GM18499 (cell line): ENCODE data around the gene SDHB.

Experiments
- ATAC-seq: cut with Tn5 transposase; IDR thresholded peaks from one replicate; pipeline ENCODE4 v1.9.1; 2021; ENCODE audit warnings: moderate number of reproducible peaks; ENCODE audit not compliant: insufficient read depth, unreplicated experiment

SDHB gene

DNA sequence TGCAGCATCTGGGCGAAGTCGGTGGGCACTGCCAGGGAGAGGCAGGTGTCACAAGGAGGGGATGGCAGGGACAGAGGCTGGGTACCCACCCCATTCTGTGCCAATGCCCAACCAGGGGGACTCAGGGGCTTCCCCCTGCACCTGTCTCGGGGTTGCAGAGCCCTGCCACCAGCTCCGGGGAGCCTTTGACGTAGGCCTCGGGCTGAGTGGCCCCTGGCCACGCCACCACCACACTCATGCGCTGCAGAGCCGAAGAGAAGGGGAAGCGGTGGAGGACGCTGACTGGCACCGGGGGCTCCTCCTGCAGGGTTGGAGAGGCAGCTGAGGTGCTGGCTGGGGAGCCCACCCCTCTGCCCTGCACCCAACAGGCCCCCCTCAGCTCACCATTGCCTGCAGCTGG, 61.7 kb downstream of the SDHB start:
- no peak for ATAC-seq

DNA sequence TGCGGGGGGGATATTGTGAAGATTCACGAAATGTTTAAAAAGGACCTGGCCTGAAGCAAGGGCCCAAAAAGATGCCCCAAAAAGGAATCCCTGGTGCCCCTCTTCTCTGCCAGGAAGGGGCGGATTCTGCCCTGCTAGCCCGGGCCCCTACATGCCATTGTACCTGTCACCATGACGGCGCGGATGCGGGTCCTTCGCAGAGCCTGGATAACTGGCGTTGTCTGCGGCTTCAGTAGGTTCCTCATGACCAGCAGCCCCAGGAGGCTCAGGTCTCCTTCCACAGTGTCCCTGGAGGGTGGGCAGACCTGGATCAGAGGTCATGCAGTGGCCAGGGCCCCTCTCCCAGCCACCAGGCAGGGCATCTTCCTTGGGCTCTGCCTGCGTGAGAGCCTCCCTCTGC, 62.3 kb downstream of the SDHB start:
- ATAC-seq = no peak

DNA sequence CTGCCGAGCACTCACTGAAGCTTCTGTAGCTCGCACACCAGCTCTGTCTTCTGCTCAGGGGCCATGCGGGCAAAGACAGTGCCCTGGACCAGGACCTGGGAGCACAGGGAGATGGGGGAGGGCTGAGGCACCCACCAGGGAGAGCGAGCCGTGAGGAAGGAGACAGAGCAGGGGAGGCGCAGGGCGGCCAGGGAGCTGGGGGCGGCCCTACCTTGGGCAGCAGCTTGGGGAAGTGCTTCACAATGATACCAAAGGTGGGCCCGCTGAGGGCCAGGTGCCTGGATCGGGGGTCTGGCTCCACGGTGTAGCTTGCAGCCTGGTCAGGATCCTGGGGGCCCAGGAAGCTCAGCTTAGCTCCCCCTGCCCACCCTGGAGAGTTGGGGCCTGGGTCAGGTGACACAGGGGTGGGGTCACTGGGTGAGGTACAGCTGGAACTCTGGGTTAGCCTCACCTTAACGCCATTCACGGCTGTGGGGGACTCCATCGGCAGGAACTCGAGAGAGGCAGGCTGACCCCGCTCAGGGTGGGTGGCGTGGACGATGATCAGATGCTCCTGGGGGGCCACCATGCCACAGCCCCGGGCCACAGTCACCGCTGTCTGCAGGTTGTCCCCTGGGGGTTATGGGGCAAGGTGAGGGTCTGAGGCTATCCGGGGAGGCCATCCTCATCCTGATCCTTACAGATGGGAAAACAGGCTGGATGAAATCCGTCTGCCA, 64.0 kb downstream of the SDHB start:
- no peak for ATAC-seq

DNA sequence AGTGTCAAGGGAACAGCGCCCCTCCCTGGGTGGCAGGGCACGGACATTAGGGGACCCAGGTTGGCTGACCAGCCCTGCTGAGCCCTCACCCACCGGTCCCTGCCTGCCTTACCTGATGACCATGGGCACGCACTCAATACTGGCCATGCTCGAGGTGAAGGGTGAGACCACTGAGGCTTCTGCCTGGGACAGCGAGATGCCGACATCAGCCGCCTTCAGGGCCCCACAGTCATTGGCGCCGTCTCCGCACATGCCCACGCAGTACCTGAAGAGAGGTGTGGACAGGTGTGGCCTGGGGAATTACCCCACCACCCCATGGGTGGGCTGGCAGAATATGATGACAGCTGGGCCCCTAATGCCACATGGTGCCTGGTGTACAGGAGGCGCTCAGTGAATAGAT, 65.6 kb downstream of the SDHB start:
- no peak for ATAC-seq

DNA sequence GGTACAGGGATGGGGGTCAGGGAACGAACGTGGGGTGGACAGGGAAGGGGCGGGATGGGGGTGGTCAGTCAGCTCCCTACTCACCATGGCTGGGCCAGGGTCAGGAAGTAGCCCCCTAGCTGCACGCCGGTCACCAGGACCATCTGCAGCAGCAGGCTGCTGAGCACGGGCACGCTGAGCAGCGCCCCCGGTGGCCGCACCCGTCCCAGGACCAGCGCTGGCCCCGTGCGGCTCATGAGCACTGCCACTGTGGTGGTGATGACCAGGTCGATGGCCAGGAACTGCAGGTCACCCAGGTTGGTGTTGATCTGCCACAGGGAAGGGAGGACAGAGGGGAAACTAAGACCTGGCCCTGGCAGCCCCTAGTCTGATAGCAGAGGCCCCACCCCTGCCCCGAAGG, 66.9 kb downstream of the SDHB start:
- ATAC-seq = no peak

DNA sequence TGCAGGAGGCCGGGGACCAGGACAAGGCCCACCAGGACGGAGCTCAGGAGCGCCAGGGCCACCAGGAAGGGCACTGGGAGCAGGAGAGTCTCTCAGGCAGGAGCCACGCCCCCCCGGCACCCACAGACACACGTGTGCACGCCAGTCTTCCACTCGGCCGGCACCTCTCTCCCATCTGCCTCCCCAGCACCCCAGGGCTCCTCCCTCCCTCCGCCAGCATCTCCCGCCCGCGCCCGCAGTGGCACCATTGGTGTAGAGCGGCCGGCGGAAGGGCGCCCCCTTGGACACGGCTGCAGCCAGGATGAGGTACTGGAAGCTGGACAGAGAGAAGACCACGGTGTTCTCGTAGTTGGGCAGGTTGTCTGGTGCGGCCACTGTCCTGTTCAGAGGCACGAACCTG, 67.3 kb downstream of the SDHB start:
- ATAC-seq = no peak

DNA sequence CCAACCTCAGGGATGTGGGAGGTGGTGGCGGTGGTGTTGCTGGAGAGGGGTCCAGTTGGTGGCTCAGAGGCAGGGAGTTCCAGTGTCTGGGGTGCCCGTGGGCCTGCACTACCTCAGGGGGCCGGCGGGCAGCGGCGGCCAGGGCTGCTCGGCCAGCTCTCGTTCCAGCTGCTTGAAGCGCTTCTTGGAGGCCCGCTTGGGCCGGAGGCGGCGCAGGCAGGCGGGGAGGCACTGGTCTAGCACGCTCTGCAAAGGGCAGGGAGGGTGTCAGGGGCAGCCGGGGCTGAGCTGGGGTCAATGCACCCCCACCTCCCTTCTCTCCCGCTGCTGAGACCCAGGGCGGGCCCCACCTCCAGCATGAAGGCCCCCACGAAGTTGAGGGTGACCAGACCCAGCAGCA, 67.7 kb downstream of the SDHB start:
- ATAC-seq = no peak

DNA sequence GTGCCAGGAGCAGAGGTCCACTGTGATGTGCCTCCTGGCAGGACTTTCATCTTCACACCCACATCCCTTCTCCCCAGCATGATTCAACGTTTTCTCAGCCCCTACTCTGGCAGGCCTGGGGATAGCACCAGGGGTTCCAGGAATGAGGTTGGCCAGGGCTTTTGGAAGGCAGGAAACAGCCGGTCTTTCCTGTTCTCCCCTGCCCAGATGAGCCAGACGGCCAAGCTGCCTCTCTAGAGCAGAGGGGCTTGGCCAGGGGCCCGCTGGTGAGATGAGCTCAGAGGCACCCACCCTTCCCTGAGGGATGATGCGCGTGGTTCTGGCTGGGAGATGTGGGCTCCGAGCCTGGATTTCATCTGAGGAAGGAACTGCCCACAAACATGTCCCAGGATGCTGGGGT, 69.1 kb downstream of the SDHB start:
- no peak for ATAC-seq

DNA sequence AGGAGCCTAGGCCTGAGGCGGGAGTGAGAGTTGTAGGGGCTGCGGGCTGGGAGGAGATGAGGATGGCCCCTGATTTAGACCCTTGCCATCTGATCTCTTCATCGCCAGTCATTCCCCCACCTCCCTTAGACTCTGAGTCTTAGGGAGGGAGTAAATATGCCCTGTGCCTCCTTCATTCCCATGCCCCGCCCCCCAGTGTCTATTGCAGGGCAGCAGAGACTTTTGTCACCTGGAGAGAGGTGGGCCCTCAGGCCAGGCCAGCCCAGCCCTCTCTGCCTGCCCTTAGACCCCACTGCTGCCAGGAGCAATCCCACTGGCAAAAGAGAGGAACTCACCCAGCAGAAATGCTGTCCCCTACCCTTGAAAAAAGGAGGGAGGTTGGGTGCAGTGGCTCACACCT, 70.2 kb downstream of the SDHB start:
- no peak for ATAC-seq

DNA sequence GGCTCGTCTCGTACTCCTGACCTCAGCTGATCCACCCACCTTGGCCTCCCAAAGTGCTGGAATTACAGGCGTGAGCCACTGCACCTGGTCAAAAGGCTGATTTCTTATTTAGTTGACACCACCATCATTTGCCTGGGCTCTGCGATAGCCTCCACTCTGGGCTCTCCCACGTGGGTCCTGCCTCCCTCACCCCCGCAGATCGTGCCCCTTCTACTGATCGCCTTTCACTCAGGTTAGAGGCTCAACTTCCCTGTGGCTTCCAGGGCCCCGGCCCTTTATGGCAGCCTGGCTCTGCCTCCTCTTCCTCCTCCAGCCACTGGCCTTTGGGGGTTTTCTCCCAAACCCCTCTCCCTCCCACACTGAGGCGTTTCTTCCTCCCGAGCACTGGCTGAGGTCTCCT, 70.9 kb downstream of the SDHB start:
- ATAC-seq = no peak

DNA sequence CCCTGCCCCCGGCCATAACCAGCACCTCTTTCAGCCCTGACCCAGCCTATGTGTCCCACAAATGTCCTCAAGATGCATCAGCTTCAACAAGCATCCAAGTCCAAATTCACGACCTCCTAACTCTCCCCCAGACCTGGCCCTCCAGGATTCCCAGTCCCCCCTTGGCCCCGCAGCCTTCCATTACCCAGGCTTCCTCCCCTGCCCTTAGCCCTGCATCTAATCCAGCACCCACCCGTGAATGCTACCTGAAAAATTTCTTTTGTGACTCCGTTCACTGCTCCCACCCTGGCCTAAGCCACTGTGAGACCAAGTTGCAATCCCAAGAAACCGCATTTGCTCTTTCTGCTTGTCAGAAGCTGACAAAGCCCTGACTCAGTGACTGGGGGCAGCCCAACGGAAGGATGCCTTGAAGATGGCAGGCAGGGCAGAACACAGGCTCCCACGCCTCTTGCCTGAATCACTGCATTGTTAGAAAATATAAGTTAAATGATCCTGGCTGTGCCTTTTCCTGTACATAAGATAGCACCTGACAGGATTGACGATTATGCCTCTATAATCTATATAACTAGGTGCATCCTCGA, 72.5 kb downstream of the SDHB start:
- no peak for ATAC-seq

DNA sequence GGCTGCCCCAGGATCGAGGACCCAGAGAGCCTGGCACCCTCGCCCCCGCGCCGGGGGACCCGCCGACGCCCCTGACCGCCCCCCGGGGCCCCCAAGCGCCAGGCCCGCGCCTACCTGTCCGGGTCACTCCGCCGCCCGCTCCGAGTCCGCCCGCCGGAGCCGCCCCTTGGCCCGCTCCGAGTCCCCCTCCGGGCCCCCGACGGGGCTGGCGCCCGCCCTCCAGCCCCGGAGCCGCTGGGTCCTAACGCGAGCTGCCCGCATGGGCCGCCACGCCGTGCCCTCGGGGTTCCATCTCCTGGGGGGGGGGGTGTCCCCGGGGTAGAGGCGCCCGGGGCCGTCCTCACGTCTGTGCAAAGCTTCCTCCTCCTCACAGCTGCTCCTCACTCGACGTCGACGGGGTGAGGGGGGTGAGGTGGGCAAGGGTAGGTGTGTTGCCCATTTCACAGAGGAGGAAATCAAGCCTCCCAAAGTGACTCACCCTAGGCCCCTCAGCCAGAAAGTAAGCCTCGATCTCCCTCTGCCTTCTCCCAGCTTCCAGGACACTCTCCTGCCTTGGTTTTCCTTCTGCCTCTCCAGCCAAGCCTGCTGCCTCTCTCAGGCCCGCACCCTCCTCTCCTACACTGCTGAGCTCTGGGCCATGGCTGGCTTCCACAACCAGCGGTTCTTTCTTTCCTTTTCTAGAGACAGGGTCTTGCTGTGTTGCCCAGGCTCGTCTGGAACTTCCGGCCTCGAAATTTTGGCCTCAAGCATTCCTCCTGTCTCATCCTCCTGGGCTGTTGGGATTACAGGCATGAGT, 73.2 kb downstream of the SDHB start, which contains the start of gene MFAP2:
Gene MFAP2, minus strand, starts transcription at position 148 of the 796 bp plus-strand sequence. CDS start 2,347 bp downstream, outside the sequence.
- ATAC-seq = no peak

DNA sequence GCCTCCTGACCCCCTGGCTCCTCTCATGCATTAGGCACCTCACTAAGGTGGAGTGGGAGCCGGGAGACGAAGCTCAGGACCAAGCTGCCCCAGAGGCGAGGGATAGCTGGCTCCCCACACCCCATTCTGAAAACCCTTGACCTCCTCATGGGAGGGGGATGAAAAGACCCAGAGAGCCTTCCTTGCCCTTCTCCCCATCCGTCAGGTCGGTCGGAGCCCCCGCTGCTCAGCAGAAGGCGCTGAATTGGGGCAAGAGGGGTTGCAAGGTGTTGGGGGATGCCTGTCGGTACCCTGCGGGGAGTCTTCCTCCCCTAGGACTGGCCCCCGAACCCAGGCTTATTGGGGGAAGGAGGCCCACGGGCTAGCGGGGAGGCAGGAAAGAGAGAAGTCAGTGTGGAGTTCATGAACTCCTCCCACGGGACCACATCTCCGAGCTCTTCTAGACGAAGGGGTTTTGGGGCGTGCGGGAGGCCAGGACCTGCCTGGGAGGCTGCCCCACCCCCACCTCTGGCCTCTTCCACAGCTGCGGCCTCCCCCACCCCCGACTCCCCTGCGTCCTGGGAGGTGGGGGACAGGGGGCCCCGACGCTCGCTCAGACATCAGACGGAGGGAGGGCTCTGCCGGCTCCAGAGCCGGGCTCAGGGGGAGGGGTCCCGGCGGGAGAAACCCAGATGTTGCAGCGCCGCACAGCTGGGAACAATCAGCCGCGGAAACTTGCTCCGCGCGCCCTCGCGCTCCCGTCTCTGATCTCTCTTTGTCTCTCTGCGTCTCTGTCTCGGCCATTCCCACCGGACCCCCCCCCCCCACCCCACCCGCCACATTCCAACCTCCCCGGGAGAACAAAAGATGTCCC, 74.1 kb downstream of the SDHB start:
- no peak for ATAC-seq

DNA sequence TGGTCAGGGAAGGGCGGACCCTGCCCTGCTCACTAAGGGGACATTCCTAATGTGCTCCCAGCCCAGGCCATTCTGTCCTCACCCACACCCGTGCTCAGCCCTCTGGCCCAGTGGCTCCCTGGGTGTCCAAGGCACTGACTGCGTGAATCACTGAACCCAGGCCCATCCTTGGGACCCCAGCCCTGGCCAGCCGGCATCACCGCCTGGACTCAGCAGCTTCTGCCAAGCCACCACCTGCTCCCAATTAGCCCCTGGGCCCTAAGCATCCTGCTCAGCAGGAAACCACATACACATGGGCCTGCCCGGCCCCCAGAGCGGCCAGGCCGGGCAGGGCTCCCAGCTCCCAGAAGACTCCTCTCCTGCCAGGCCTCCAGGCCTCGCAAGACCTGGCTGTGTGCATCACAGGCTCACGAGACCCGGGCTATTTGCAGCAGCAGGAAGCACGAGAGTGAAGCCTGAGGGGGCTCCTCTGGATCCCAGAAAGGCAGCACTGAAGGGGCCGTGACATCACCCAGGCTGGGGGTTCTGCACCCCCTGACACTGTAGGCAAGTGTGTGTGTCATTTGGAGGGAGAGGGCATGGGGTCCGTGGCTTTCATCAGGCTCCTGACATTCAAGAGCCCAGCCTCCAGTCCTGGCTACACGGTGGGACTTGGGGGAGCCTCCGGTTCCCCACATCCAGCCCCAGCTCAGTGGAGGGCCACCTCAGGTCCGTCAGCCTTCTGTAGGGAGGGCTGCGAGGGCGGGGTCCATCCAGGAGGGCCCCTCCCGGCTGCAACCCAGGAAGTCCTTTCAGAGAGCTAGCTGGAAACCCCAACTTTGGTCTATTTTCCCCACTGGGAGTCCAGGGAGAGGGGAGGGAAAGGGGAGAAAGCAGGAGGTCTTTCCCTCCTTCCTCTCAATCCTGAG, 75.0 kb downstream of the SDHB start:
- no peak for ATAC-seq

DNA sequence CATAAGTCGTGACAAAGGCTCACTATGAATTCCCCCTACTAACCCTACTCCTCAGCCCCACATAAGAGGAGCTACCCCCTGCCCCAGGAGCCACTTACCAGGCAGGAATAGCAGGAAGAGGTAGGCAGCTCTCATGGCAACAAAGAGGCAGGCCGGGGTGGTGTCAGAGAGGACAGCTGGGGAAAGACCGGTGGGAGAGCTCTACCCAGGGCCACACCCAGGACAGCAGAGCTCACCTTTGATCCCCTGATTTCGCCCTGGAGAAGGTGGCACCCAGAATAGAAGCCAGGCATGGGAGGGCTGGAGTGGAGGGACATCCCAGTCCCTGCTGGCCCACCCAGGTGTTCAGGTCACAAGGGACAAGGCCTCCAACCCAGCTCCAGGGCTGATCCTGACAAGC, 75.7 kb downstream of the SDHB start:
- ATAC-seq = no peak

DNA sequence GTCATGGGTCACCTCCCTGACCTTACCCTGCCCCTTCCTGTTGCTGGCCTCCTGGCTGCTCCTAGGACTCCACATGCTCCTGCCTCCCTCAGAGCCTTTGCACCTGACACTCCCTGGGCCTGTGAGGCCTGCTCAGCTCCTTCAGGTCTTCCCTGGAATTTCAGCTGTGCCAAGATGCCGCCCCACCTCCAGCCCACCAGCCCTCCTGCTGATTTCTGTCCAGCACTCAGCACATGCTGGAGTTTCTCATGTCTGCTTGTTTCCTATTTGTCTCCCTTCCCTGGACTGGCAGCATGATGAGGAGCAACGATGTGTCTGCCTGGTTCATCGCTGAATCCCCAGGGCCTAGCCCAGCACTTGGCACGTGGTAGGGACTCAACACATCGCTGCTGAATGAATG, 76.5 kb downstream of the SDHB start:
- ATAC-seq = no peak

DNA sequence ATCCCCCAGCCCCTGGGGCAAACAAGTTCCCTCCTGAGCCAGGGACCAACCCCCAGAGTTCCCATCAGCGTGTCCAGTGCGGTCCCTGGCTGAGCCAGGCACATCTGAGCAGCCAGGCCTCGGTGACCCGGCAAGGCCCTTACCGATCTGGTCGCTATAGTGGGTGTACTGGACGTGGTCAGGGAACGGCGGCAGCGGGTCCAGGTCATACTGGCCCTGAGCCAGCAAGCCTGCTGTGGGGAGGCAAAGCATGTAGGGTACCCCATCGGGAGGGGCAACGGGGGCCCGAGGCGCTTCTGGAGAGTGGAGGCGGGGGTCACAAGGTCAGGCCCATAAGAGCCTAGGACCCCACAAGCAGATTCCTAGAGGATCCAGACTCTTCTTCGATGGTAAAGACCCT, 76.9 kb downstream of the SDHB start:
- no peak for ATAC-seq

DNA sequence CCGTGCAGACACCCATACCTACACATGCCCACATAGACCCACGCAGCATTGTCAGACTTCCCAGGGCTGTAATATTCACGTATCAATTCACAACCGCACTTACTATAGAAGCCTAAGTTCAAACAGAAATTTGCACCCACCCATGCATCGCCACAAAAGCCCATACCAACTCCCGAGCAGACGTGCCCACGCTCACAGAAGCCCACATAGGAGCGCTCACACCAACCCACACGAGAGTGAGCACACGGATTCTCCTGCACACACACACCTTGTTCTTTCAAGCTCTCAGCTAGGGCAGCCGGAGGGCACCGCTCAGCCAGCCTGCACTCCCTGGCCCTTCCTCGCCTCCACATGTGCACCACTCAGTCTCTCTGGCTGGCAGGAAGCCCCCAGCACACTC, 78.0 kb downstream of the SDHB start:
- ATAC-seq = no peak

DNA sequence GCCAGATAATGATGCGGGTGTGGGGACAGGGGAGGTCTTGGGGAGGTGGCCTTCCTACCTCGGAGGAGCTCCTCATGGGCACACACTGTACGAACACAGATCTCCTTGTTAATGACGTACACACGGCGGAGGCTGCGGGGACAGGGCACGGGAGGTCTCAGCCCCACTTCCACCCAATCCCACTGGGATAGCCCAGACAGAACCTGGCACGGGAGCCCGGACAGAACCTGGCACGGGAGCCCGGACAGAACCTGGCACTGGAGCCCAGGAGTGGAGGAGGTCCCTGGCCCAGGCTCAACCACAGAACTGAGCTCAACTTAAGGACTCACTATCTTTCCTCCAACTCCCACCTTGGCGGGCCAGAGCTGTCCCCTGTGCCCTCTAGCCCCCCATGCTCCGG, 78.6 kb downstream of the SDHB start:
- ATAC-seq = no peak

DNA sequence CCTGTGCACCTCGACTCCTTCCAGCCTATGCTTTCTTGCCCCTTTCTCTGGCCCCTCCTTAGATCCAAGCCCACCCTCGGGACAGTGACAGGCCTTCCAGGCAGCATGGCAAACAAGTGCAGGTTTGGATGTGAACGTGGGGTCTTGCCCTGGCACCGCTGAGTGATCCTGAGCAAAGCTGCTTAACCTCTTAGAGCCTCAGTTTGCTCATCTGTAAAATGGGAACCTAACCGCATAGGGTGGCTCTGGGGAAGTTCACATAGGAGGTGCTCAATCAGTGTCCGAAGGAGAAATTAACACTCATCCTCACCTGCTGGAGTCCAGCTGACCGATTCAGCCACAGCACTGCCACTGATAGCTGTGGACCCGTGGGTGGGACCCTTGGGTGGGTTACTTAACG, 80.6 kb downstream of the SDHB start:
- no peak for ATAC-seq
